PFSK-1 (cell line): ENCODE measurements around the gene PRPF6.

Source experiments
- FOXP2 ChIP-seq: optimal IDR thresholded peaks from 2 replicates; pipeline ENCODE3; 2011; ENCODE audit warnings: borderline replicate concordance, control low read depth, inconsistent platforms; ENCODE audit not compliant: insufficient read depth; ENCODE audit errors: extremely low read length, extremely low read depth
- POLR2AphosphoS5 ChIP-seq: IDR thresholded peaks from 2 replicates; pipeline ENCODE4 v1.6.1; 2012; ENCODE audit warnings: low read depth, mild to moderate bottlenecking, control low read depth, low read length, moderate library complexity
- SIN3A ChIP-seq: IDR thresholded peaks from 2 replicates; pipeline ENCODE4 v1.6.1; 2012; ENCODE audit warnings: mild to moderate bottlenecking, low read length, moderate library complexity, borderline replicate concordance; ENCODE audit not compliant: insufficient read depth
- TAF1 ChIP-seq: IDR thresholded peaks from 2 replicates; pipeline ENCODE4 v1.6.1; 2012; ENCODE audit warnings: low read length, control low read depth, borderline replicate concordance; ENCODE audit not compliant: insufficient read depth
- TF ChIP-seq, protein P1 (sequence below), 2 experiments: IDR thresholded peaks; 2 replicates each; pipeline versions ENCODE4 v1.6.1 to v1.8.0; 2011 to 2012; ENCODE audit warnings: low read depth in 2 of 2, low read length in 2 of 2, control low read depth in 1 of 2, inconsistent platforms in 1 of 2, mild to moderate bottlenecking in 1 of 2, moderate library complexity in 1 of 2; ENCODE audit not compliant: insufficient read depth in 1 of 2

The PRPF6 gene

DNA sequence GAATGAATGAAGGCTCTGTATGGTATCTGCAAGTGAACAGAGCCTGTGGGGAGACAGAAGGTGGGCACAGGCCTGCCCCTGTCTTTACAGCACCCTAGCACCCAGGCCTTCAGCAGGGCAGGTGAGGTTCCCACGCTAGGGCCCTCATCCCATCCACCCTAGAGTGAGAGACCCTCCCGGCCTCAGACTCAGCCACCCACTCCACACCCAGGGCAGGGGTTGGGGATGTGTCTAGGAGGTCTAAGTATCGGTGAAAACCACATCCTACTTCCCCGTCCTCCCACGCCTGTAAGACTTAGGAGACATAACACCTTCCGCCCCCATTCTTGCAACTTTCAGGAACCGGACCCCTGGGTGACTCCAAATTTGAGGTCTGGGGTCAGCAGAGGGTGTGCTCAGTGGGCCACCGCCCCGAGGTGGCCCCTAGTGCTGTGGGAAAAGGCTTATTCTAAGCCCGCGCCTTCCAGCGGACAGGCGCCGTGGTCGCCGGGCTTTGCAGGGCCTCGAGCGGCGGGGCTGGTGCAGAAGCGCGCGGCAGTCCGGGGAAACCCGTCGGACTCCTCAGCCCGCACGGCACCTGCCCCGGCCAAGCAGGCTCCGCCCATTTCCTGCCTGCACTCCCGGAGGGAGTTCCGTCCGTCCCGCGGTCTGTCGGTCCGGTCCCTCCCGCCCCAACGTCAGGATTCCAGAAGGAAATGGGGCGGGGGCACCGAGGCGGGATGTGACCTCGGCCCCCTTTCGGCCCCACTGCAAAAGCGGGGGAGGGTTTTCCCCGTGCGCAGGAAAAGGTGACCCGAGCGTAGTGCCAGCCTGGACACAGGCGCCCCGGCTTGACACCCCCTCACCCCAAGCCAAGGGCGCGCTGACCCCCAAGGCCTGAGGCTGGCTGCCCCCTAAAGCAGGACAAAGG is 2.4 kb upstream of the PRPF6 start:
- TF ChIP-seq POLR2AphosphoS5 (no peak), FOXP2 (no peak), TAF1 (no peak)

DNA sequence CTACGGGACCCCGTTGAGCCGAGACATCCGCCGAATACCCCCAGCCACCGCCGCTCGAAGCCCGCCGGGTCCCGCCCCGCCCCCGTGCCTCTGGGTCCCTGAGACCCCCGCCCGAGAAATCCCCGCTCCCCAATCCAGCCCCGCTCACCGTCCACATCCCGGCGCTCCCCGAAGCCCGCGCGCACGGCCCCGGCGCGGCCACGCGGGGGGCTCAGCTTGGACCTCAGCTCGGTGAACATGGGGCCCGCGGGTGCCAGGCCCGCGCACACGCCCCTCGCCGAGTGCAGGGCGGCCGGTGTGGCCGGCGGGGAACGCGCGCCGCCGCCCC is 1.7 kb upstream of the PRPF6 start:
- TF ChIP-seq POLR2AphosphoS5 (no peak), SIN3A (no peak), FOXP2 (no peak), TAF1 (no peak)
- TF ChIP-seq, protein P1, sequence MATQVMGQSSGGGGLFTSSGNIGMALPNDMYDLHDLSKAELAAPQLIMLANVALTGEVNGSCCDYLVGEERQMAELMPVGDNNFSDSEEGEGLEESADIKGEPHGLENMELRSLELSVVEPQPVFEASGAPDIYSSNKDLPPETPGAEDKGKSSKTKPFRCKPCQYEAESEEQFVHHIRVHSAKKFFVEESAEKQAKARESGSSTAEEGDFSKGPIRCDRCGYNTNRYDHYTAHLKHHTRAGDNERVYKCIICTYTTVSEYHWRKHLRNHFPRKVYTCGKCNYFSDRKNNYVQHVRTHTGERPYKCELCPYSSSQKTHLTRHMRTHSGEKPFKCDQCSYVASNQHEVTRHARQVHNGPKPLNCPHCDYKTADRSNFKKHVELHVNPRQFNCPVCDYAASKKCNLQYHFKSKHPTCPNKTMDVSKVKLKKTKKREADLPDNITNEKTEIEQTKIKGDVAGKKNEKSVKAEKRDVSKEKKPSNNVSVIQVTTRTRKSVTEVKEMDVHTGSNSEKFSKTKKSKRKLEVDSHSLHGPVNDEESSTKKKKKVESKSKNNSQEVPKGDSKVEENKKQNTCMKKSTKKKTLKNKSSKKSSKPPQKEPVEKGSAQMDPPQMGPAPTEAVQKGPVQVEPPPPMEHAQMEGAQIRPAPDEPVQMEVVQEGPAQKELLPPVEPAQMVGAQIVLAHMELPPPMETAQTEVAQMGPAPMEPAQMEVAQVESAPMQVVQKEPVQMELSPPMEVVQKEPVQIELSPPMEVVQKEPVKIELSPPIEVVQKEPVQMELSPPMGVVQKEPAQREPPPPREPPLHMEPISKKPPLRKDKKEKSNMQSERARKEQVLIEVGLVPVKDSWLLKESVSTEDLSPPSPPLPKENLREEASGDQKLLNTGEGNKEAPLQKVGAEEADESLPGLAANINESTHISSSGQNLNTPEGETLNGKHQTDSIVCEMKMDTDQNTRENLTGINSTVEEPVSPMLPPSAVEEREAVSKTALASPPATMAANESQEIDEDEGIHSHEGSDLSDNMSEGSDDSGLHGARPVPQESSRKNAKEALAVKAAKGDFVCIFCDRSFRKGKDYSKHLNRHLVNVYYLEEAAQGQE (IDR thresholded peaks at IDR 0.05; ENCODE audit: insufficient read depth in 1 of 2, low read depth in 2 of 2, low read length in 2 of 2): no peak

DNA sequence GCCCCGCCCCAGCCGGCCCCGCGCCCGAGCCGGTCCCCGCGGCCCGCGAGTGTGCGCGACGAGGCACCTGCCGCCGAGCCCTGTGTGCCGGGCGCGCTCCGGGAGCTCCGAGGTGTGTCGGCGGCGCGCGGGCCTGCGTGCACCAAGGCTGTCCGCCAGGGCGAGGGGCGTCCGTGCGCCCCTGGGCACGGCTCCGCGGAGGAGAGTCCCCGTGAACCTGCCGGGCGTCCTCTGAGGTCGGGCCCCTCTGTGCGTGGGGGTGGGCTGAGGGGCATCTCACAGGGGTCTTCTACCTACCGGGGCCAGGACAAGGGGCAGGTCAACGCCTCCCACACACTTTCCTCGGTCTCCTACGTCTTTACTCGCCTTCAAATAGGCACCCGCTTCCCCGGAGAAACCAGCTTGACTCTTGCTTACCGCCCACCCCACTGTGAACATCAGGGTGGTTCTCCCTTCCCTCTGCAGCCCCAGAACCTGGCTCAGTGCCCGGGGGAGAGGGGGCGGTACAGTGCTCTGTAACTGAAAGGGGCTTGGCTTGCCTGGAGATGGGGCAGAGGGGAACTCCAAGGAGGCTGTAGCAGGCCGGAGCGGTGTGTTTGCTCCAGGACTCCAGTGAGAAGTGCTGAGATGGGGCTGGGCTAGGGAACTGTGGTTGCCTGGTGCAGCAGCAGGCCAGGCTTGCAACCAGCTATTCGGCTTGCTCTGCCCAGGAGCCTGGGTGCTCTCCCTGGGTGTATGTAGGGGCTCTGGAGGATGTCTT is 1.2 kb upstream of the PRPF6 start, which contains the start of gene SAMD10:
Gene SAMD10 (minus strand): TSS at position 86 of the 760 bp plus-strand sequence. CDS start 175 bp downstream, outside the sequence.
- TF ChIP-seq TAF1: no peak
- TF ChIP-seq, protein P1 (IDR thresholded peaks at IDR 0.05; ENCODE audit: insufficient read depth in 1 of 2, low read depth in 2 of 2, low read length in 2 of 2): no peak

DNA sequence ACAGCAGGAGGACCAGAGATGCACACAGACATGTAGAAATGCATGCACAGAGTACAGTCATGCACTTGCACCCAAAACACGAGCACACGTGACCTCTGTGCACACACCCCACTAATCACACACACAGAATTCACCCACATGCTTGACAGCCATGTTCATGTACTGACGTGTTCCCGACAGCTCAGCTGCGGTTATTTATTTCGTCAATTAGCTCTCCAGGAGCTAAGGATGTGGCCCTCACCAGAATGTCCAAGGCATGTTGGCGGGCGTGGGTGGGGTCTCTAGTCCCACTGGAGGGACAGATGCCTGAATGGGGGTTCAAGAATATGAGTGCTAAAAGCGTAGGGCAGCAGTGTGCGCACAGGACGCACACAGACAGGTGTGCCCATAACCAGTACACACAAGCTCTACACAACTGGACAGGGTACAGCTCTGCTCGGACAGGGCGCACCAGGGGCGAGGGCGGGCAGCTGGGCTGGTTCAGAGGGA is 571 bp upstream of the PRPF6 start:
- no peak for TF ChIP-seq TAF1
- TF ChIP-seq, protein P1 (IDR thresholded peaks at IDR 0.05; ENCODE audit: insufficient read depth in 1 of 2, low read depth in 2 of 2, low read length in 2 of 2): no peak
- TF ChIP-seq SIN3A: no peak
- TF ChIP-seq POLR2AphosphoS5: no peak
- no peak for TF ChIP-seq FOXP2

DNA sequence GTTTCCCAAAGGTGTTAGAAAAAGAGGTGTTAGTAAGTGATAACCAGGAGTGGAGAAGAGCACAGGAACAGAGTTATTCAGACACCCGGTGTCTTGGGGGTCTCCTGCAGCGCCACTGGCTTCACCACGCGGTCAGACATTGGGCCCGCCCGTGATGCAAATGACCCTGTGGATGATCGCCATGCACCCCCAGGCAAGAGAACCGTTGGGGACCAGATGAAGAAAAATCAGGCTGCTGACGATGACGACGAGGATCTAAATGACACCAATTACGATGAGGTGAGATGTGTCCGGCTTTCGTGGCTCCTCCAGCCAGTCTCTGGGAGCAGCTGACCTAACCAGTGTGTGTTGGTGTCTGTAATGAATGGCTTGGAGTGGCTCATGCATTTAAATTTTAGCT is 2.0 kb downstream of the PRPF6 start:
- TF ChIP-seq SIN3A: no peak
- no peak for TF ChIP-seq TAF1
- TF ChIP-seq, protein P1 (IDR thresholded peaks at IDR 0.05; ENCODE audit: insufficient read depth in 1 of 2, low read depth in 2 of 2, low read length in 2 of 2): no peak
- TF ChIP-seq FOXP2: no peak
- no peak for TF ChIP-seq POLR2AphosphoS5
